SU-DHL-6 (cell line): Measurements from ENCODE around the gene TBCK.

Source experiments
- H2AFZ ChIP-seq: fragments of 200-600 bp; sonication (generic); 2 replicates; pipeline ENCODE4 v1.6.1; 2014; ENCODE audit warnings: low read depth, mild to moderate bottlenecking, moderate library complexity, mixed read lengths, antibody characterized with exemption, low read length; ENCODE audit not compliant: severe bottlenecking
- H3F3A ChIP-seq: fragments of 200-600 bp; shearing (Covaris generic); 2 replicates; pipeline ENCODE4 v1.6.0; 2016; ENCODE audit warnings: antibody characterized with exemption, mild to moderate bottlenecking; ENCODE audit not compliant: insufficient read depth
- H3K27ac ChIP-seq: fragments of 200-600 bp; sonication (generic); 2 replicates; pipeline ENCODE4 v1.5.1; 2016; ENCODE audit warnings: low read depth, mild to moderate bottlenecking, low read length, moderate library complexity, mixed read lengths
- H3K27me3 ChIP-seq: fragments of 200-600 bp; sonication (generic), shearing (Covaris generic); 2 replicates; pipeline ENCODE4 v1.6.0; 2014; ENCODE audit warnings: mild to moderate bottlenecking, low read length
- H3K36me3 ChIP-seq: fragments of 200-600 bp; sonication (generic); 2 replicates; pipeline ENCODE4 v1.6.1; 2014; ENCODE audit warnings: mild to moderate bottlenecking, low read length, mixed read lengths
- H3K4me2 ChIP-seq: fragments of 300-600, 200-600 bp; shearing (Covaris generic), sonication (generic); 2 replicates; pipeline ENCODE4 v1.6.0; 2014; ENCODE audit warnings: low read length, low read depth, mild to moderate bottlenecking; ENCODE audit not compliant: poor library complexity, severe bottlenecking
- H3K4me3 ChIP-seq: fragments of 200-600 bp; sonication (generic); 2 replicates; pipeline ENCODE4 v1.5.1; 2014; ENCODE audit warnings: antibody characterized with exemption, low read length, mild to moderate bottlenecking, mixed read lengths; ENCODE audit not compliant: insufficient read depth, poor library complexity, severe bottlenecking
- H3K79me2 ChIP-seq: fragments of 200-600 bp; sonication (generic); 2 replicates; pipeline ENCODE4 v1.6.1; 2014; ENCODE audit warnings: mild to moderate bottlenecking, low read length, moderate library complexity; ENCODE audit not compliant: insufficient read depth
- H3K9ac ChIP-seq: fragments of 200-600 bp; sonication (generic); 2 replicates; pipeline ENCODE4 v1.7.0; 2014; ENCODE audit warnings: mild to moderate bottlenecking, low read length
- H3K9me2 ChIP-seq: fragments of 200-600 bp; sonication (generic); replicated peaks from 2 replicates; pipeline ENCODE4 v1.6.1; 2014; ENCODE audit warnings: low read length; ENCODE audit not compliant: insufficient read depth
- H3K9me3 ChIP-seq: fragments of 200-600 bp; sonication (generic); 2 replicates; pipeline ENCODE4 v1.6.1; 2014; ENCODE audit warnings: low read length, mixed read lengths; ENCODE audit not compliant: insufficient read depth
- H4K20me1 ChIP-seq: fragments of 200-600 bp; sonication (generic); 2 replicates; pipeline ENCODE4 v1.6.1; 2014; ENCODE audit warnings: low read depth, mild to moderate bottlenecking, antibody characterized with exemption, low read length, moderate library complexity, mixed read lengths
- EZH2phosphoT487 ChIP-seq: fragments of 200-600 bp; sonication (generic), shearing (Covaris generic); conservative IDR thresholded peaks from 2 replicates; pipeline ENCODE4 v1.6.1; 2018; ENCODE audit warnings: mild to moderate bottlenecking, antibody characterized with exemption, low read length, moderate library complexity, mixed read lengths
- TF ChIP-seq, protein P1 (sequence below): fragments of 200-600 bp; sonication (generic); IDR thresholded peaks from one replicate; pipeline ENCODE4 v1.5.1; 2017; ENCODE audit warnings: antibody characterized with exemption, mild to moderate bottlenecking, low read length, moderate library complexity; ENCODE audit not compliant: insufficient read depth, poor library complexity, severe bottlenecking

TBCK gene

DNA sequence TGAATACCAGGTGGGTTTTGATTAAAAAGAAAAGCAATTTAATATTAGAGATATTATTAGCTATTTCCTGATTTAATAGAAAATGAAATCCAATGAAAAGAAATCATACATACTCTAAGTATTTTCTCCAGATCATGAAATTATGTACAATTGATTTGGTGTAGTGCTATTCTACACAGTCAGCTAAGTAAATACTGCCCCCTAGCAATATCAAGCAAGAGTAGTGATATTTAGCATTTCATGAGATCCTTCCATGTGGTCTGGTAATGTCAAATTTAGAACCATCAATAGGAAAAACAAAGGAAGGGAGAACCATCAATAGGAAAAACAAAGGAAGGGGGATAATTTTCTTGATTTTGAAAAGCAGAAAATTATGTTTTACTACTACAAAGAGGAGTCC lies 114.6 kb downstream of the TBCK start:
- Histone ChIP-seq H3K36me3 (no peaks in the 10 kb centered on the region), H3K9ac (no peak overlapping the region), H3K4me2 (no peak overlapping the region), H3K27ac (no peak overlapping the region), H3K79me2 (no peaks in the 10 kb centered on the region), H3K4me3 (no peak overlapping the region), H4K20me1 (no peaks in the 10 kb centered on the region), H3K9me2 (no peaks in the 10 kb centered on the region), H3K27me3 (no peaks in the 10 kb centered on the region), H3K9me3 (no peaks in the 10 kb centered on the region), H3F3A (no peaks in the 10 kb centered on the region), H2AFZ (no peak overlapping the region)
- TF ChIP-seq, protein P1, sequence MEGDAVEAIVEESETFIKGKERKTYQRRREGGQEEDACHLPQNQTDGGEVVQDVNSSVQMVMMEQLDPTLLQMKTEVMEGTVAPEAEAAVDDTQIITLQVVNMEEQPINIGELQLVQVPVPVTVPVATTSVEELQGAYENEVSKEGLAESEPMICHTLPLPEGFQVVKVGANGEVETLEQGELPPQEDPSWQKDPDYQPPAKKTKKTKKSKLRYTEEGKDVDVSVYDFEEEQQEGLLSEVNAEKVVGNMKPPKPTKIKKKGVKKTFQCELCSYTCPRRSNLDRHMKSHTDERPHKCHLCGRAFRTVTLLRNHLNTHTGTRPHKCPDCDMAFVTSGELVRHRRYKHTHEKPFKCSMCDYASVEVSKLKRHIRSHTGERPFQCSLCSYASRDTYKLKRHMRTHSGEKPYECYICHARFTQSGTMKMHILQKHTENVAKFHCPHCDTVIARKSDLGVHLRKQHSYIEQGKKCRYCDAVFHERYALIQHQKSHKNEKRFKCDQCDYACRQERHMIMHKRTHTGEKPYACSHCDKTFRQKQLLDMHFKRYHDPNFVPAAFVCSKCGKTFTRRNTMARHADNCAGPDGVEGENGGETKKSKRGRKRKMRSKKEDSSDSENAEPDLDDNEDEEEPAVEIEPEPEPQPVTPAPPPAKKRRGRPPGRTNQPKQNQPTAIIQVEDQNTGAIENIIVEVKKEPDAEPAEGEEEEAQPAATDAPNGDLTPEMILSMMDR: peak; percentile 31
- no peak for TF ChIP-seq EZH2phosphoT487

DNA sequence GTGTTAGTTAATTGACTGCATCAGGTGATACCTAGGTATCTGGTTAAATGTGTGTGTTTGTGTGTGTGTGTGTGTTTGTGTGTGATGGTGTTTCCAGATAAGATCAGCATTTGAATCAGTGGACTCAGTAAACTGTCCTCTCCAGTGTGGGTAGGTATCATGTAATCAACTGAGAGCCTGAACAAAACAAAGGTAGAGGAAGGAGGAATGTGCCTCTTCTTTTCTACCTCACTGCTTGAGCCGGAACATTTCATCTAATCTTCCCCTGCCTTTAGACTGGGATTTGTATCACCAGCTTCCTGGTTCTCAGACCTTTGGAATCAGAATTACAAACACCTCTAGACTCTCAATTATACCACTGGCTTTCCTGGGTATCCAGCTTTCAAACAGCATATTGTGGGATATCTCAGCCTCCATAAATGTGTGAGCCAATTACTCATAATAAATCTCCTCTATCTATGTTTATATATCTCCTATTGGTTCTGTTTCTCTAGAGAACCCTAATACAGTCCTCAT lies 120.5 kb downstream of the TBCK start:
- H3F3A ChIP-seq: no peaks in the 10 kb centered on the region
- no peak for TF ChIP-seq EZH2phosphoT487
- TF ChIP-seq, protein P1: no peak
- no peak overlapping the region for H3K9ac ChIP-seq
- H2AFZ ChIP-seq: no peak overlapping the region
- H3K4me2 ChIP-seq: no peak overlapping the region
- H3K79me2 ChIP-seq: no peaks in the 10 kb centered on the region
- no peaks in the 10 kb centered on the region for H3K27me3 ChIP-seq
- H3K9me2 ChIP-seq: no peaks in the 10 kb centered on the region
- H3K9me3 ChIP-seq: no peaks in the 10 kb centered on the region
- H4K20me1 ChIP-seq: no peaks in the 10 kb centered on the region
- no peak overlapping the region for H3K27ac ChIP-seq
- H3K36me3 ChIP-seq: no peaks in the 10 kb centered on the region
- no peak overlapping the region for H3K4me3 ChIP-seq

DNA sequence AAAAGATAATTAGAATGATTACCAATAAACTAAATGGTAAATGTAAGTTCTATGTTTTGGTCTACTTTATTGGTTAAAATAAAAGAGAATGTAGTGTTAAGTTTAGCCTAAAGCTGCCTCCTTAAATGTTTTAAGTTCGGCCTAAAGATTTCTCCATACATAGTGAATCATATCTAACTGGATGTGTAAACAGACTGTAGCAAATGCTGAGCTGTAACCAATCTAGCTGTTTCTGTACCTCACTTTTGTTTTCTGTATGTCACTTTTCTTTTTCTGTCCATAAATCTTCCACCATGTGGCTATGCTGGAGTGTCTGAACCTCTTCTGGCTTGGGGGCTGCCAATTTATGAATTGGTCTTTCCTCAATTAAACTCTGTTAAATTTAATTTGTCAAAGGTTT lies 121.2 kb downstream of the TBCK start:
- H3K9ac ChIP-seq: no peak overlapping the region
- H3K36me3 ChIP-seq: no peaks in the 10 kb centered on the region
- TF ChIP-seq EZH2phosphoT487: no peak
- TF ChIP-seq, protein P1: no peak
- no peak overlapping the region for H3K4me3 ChIP-seq
- no peaks in the 10 kb centered on the region for H3K27me3 ChIP-seq
- H4K20me1 ChIP-seq: no peaks in the 10 kb centered on the region
- H3K9me3 ChIP-seq: no peaks in the 10 kb centered on the region
- H3K79me2 ChIP-seq: no peaks in the 10 kb centered on the region
- H3F3A ChIP-seq: no peaks in the 10 kb centered on the region
- no peak overlapping the region for H2AFZ ChIP-seq
- no peak overlapping the region for H3K27ac ChIP-seq
- no peaks in the 10 kb centered on the region for H3K9me2 ChIP-seq
- H3K4me2 ChIP-seq: no peak overlapping the region
